Small intestine (tissue), 7 donors: ENCODE results near the gene DESI2. TPM values are rescaled to one million over a fixed set of nuclear protein-coding genes. Genes with fewer than 3 reads are reported as not detected.

Experiments
- DNase-seq, 2 donors: peaks; one replicate each; pipeline versions ENCODE4 v3.0.0 to v3.0.0-alpha.2; 2013
- FAIRE-seq: peaks from 2 replicates; lab custom pipeline; 2012; peaks lifted over from hg19 to GRCh38; lab: Jason Lieb, UNC
- H3K27ac ChIP-seq, 3 donors: one replicate each; pipeline ENCODE4 v1.5.1; 2013; ENCODE audit warnings: low read length in 2 of 3, mild to moderate bottlenecking in 2 of 3, control low read depth in 1 of 3, inconsistent platforms in 1 of 3, low read depth in 1 of 3, moderate library complexity in 1 of 3
- H3K27me3 ChIP-seq, 3 donors: one replicate each; pipeline ENCODE4 v1.6.1; 2013; ENCODE audit warnings: low read length in 3 of 3, inconsistent platforms in 1 of 3; ENCODE audit not compliant: control insufficient read depth in 3 of 3, insufficient read depth in 3 of 3
- H3K36me3 ChIP-seq, 3 donors: one replicate each; pipeline ENCODE4 v1.6.1; 2013; ENCODE audit warnings: low read length in 3 of 3, inconsistent platforms in 1 of 3, low read depth in 1 of 3, mild to moderate bottlenecking in 1 of 3, moderate library complexity in 1 of 3; ENCODE audit not compliant: control insufficient read depth in 3 of 3, insufficient read depth in 2 of 3
- H3K4me1 ChIP-seq, 3 donors: one replicate each; pipeline ENCODE4 v1.6.1; 2013; ENCODE audit warnings: low read length in 2 of 3, inconsistent platforms in 1 of 3, low read depth in 1 of 3, mild to moderate bottlenecking in 1 of 3, moderate library complexity in 1 of 3; ENCODE audit not compliant: control insufficient read depth in 3 of 3, insufficient read depth in 2 of 3
- H3K4me3 ChIP-seq, 3 donors: one replicate each; pipeline ENCODE4 v1.5.1; 2013; ENCODE audit warnings: low read length in 3 of 3, control low read depth in 1 of 3, inconsistent platforms in 1 of 3, low read depth in 1 of 3, mild to moderate bottlenecking in 1 of 3, moderate library complexity in 1 of 3
- H3K9me3 ChIP-seq, 2 donors: one replicate each; pipeline ENCODE4 v1.6.1; 2013; ENCODE audit warnings: low read depth in 1 of 2, low read length in 1 of 2; ENCODE audit not compliant: control insufficient read depth in 2 of 2, insufficient read depth in 1 of 2
- WGBS, 3 donors: extraction: QIAGEN DNeasy Blood & Tissue Kit; methylation state at CpG; one replicate each; pipeline ENCODE4 v1.1.7; 2013; 5-methylcytosine and 5-hydroxymethylcytosine counted together
- polyA plus RNA-seq, 4 donors: library from polyadenylated mRNA; stranded (reverse) in 3 of 4; unstranded in 1 of 4; fragments of 200-250 nt in 3 of 4; fragments of 120-200 nt in 1 of 4; gene quantifications; one replicate each; pipeline versions ENCODE4 v1.2.1 to v1.2.3, GENCODE V29; 2013
- donor health status: healthy with polysubstance abuse.
- donor health status: control.
- donor health status: control.
- donor health status: Bipolar disorder and iron deficiency.
- donor health status: healthy.

DESI2 gene
- polyA plus RNA-seq, 4 donors: 14.1 to 21.4 (median 17.7) TPM

DNA sequence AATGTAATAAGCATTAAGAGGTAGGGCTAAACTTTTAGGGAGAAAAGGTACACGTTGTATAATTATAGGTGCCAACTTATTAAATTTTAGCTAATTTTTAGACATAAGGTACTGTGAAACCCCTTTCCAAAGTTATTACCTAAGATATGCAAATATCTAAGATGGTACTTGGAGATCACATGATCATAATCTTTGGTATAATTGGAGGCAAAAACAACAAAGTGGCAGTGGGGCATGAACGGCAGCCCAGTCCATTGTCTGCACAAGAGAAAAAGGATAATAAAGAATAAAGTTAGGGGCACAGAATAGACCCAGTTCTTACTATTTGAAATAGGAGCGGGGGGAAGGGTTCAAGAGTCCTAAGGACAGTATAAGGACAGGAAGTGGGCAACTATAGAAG, 51.2 kb downstream of the DESI2 start:
- WGBS, 3 donors: 66 to 95% (median 77%) methylated on average over 3 of the region's 3 CpGs
- Histone ChIP-seq H3K4me1 (no peaks in the 10 kb centered on the region), H3K36me3 (peaks cover 2 to 12% (median 10%) of the 10 kb centered on the region in 3 donors), H3K27me3 (no peaks in the 10 kb centered on the region), H3K4me3 (no peak overlapping the region), H3K27ac (no peak overlapping the region), H3K9me3 (no peaks in the 10 kb centered on the region)
- no peak for FAIRE-seq
- DNase-seq: no peak

DNA sequence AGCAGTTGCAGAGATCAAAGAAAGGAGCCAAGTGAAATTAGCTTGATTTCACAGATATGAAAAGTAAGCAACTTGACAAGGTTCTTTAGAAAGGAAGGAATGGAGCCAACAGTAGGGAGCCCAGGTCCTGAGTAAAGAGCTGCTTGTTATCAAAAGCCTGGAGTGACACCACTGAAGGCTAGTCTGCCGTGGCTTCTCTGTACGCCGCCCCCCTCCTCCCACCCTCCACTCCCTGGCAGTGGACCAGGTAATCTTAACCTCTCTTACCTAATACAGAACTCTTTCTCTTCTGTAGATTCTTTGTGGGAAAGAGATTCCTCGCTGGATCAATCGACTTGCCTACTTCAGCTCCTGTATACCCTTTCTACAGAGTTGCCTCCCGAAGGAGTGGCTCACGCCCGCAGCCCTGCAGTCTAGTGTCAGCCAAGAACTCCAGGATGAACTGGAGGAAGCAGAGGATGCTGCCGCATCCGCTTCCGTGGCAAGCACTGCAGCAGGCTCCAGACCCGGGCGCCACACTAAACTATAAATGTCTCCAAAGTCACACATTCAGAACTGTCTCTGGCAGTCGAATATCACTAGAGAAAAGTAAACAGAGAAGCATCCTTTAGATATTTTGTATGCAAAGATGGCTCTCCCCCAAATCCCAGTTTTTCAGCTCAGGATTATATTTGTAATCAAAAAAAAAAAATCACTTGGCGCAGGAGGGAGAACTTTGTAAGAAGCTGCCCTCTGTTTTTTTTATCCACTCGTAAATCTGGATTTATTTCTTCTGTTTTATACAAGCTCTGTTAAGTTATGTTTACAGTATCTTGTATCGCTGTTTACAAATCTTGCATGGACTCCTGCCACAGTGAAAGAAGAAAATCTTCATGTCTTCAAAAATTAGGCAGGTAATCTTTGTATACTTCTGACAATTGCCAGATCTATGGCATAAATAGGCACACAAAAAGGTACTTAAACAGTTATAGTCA, 52.6 kb downstream of the DESI2 start:
- DNase-seq: peak in 1 of 2 donors; percentile 38
- FAIRE-seq: no peak
- 36 to 60% (median 46%) methylated on average over 17 of the region's 17 CpGs for WGBS, 3 donors
- H3K4me1 ChIP-seq: no peaks in the 10 kb centered on the region
- H3K4me3 ChIP-seq: no peak overlapping the region
- peak overlapping the region in 1 of 3 donors; percentile 8 for H3K27ac ChIP-seq
- H3K27me3 ChIP-seq: no peaks in the 10 kb centered on the region
- peaks cover 0 to 8% (median 7%) of the 10 kb centered on the region in 3 donors for H3K36me3 ChIP-seq
- H3K9me3 ChIP-seq: no peaks in the 10 kb centered on the region

DNA sequence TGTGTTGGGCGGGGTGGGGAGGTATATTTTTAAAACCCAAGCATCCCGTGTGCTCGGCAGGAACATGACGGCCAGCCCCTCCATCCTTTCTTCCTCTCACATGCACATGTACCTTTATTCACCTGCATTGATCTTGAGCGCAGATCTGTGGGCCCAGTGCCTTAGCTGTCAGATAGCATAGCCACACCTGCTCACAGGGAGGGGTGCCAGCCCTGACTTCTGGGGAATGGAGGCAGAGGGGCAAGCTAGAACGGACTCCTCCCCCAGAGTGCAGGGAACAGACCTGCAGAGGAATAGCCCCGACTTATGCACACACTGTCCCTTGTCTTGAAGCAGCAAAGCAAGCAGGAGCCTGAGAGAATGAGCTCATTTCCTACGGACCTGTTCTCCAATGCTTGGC, 56.1 kb downstream of the DESI2 start:
- Histone ChIP-seq H3K4me3 (no peak overlapping the region), H3K27ac (no peak overlapping the region), H3K27me3 (no peaks in the 10 kb centered on the region), H3K9me3 (no peaks in the 10 kb centered on the region), H3K36me3 (peaks cover 0 to 8% (median 4%) of the 10 kb centered on the region in 3 donors), H3K4me1 (no peaks in the 10 kb centered on the region)
- FAIRE-seq (no peak), DNase-seq (no peak)
- WGBS, 3 donors: 70 to 87% (median 71%) methylated on average over 8 of the region's 8 CpGs

DNA sequence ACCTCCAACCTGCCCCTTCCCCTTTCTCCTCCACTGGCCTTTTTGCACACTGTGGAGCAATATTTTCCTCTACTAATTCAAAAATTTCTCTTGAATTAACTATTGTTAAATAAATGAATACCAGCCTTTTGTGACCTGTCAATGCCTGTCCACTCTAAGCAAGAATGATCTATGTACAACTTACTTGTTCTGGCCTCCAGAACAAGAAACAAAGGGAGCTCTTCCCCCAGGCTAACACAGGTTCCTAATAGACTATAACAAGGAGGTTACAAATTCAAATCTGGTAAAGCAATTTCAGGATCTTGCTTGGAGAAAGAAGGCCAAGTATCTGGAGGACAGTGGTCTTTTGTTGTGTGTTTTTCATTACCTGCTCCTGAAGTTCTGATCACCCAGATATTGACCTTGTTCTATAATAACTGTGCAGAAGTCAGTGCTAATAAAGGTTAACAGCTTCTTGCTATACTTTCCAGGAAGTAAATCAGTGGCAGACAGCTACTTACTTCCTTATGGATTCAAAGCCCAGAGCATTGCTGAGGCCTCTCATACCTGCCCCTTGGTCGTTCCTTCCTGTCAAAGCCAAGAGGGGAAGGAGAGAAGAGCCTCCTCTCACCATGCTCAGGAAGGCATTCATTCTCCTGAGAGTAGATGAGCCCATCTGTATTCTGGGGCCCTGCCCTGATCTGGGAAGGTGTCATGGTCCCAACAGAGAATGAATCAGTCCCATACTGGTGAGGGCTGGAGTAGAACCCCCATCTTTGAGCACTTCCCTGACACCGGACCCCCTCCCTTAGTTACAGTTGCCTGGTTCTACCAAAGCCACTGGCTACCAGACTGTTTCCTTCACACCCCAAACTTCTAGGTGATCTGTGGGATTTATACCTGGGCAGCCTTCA, 56.8 kb downstream of the DESI2 start:
- H3K4me1 ChIP-seq: no peaks in the 10 kb centered on the region
- peaks cover 0 to 8% (median 4%) of the 10 kb centered on the region in 3 donors for H3K36me3 ChIP-seq
- no peaks in the 10 kb centered on the region for H3K9me3 ChIP-seq
- H3K27me3 ChIP-seq: no peaks in the 10 kb centered on the region
- FAIRE-seq (no peak), DNase-seq (peak; percentile 54 to 72)
- no peak overlapping the region for H3K4me3 ChIP-seq
- peak overlapping the region in 2 of 3 donors; percentile 30 to 64 for H3K27ac ChIP-seq
- WGBS, 3 donors: 6 to 59% (median 17%) methylated on average over 2 of the region's 2 CpGs

DNA sequence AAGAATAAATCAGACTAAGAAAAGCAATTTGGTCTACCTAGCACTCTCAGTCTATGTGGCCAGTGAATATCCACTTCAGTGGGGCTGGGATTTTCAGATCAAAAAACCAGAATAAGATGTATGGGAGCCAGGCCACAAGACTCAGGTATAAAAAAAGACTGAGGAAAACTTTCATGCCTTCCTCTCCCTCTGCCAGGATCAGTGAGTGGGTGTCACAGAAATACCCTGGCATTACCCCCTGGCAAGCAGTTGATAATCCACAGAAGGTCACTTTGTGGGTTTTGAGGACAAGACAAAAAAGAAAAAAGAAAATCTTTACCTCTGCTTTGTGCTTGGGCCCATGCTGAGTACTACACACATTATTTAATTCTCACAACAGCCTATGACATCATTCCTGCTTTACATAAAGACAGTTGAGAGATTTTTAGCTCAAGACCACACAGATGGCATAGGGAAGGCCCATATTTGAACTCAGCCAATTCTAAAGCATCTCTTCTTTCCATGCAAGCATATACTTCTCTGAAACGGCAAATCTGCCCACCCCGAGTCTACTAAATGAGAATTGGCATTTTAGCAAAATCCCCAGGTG, 57.6 kb downstream of the DESI2 start:
- peaks cover 0 to 4% (median 4%) of the 10 kb centered on the region in 3 donors for H3K36me3 ChIP-seq
- H3K4me1 ChIP-seq: no peaks in the 10 kb centered on the region
- WGBS, 3 donors: 75 to 87% (median 77%) methylated on average over 2 of the region's 2 CpGs
- H3K27ac ChIP-seq: no peak overlapping the region
- no peak for FAIRE-seq
- H3K4me3 ChIP-seq: no peak overlapping the region
- DNase-seq: no peak
- no peaks in the 10 kb centered on the region for H3K9me3 ChIP-seq
- no peaks in the 10 kb centered on the region for H3K27me3 ChIP-seq

- Histone ChIP-seq H3K27ac (no peak overlapping the region), H3K36me3 (peaks cover 0 to 3% (median 0%) of the 10 kb centered on the region in 3 donors), H3K9me3 (no peaks in the 10 kb centered on the region), H3K4me1 (no peaks in the 10 kb centered on the region), H3K4me3 (no peak overlapping the region), H3K27me3 (no peaks in the 10 kb centered on the region)
- no peak for FAIRE-seq
- 87 to 92% (median 88%) methylated on average over 7 of the region's 7 CpGs for WGBS, 3 donors
- no peak for DNase-seq
These were observed 59.7 kb downstream of the DESI2 start for GRCh38 chr1:244712669-244713068.

DNA sequence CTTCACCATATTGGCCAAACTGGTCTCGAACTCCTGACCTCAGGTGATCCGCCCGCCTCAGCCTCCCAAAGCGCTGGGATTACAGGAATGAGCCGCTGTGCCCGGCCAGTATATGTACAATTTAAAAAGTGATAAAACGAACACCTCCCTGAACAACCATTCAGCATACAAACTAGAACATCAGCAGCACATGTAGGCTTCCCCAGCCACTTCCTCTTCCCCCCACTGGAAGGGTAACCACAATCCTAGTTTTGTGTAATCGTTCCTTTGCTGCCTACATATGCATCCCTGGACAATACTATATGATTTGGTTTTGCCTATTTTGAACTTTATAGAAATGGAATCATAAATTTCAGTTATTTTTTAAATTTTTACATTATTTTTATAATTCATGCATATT, 60.4 kb downstream of the DESI2 start:
- Histone ChIP-seq H3K36me3 (peaks cover 0 to 3% (median 0%) of the 10 kb centered on the region in 3 donors), H3K9me3 (no peaks in the 10 kb centered on the region), H3K27me3 (no peaks in the 10 kb centered on the region), H3K4me1 (no peaks in the 10 kb centered on the region), H3K4me3 (no peak overlapping the region), H3K27ac (no peak overlapping the region)
- WGBS, 3 donors: 88 to 96% (median 89%) methylated on average over 8 of the region's 8 CpGs
- DNase-seq: no peak
- FAIRE-seq: no peak
